Umbilical cord (tissue), 2 donors: ENCODE results near the gene OSBPL10. TPM values are rescaled to one million over a fixed set of nuclear protein-coding genes. Genes with fewer than 3 reads are reported as not detected.

Experiments used
- DNase-seq: peaks from one replicate; pipeline ENCODE4 v3.0.0-alpha.2; 2015; ENCODE audit warnings: low spot score
- total RNA-seq: library from RNA; depleted of rRNA; stranded (reverse); fragments of >200 nt; gene quantifications from one replicate; pipeline ENCODE4 v1.2.3, GENCODE V29; 2014; ENCODE audit warnings: low replicate concordance; ENCODE audit not compliant: insufficient read depth

Gene OSBPL10
- total RNA-seq, 1 donor from 2014 or later = 25.0 TPM

DNA sequence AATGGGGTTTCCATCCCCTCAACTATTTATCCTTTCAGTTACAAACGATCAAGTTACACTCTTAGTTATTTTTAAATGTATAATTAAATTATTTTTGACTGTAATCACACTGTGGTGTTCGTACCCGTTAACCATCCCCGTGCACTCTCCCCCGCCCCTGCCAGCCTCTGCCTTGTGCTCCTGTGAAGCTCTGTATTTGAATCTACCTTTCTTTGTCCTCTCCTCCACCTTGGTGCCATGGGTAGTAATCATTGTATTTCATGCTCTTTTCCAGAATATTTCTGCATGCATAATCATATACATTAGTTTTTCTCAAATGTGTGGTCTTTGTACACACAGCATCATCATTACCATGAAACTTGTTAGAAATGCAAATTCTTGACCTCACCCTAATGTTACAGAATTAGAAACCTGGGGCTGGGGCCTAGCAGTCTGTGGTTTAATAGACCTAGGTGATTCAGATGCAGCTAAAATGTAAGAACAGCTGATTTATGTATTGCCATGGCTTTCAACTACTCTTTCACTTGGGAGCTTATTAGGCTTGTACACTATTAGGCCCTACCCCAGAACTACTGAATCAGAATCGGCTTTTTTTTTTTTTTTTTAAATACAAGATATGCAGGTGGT lies 356.9 kb downstream of the OSBPL10 start:
- DNase-seq = no peak

- DNase-seq = no peak
These were observed 358.3 kb downstream of the OSBPL10 start for GRCh38 chr3:31622636-31623288.

DNA sequence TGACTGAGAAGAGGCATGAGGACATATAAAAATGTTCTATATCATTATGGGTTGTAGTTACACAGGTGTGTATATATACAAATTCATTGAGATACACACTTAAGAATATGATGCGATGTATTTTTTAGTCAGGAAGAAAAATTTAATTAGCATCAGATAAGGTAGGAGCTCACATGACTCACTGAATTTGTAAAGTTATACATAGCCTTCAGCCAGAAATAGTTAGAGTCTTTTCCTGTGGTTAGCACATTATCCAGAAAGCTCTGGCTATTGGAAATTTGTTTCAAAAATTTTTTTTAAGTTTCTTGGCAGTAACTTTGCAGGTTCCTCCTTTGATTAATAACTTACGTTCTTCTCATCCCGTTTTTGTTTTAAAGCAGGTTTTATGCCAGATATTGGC lies 359.7 kb downstream of the OSBPL10 start:
- DNase-seq = no peak

DNA sequence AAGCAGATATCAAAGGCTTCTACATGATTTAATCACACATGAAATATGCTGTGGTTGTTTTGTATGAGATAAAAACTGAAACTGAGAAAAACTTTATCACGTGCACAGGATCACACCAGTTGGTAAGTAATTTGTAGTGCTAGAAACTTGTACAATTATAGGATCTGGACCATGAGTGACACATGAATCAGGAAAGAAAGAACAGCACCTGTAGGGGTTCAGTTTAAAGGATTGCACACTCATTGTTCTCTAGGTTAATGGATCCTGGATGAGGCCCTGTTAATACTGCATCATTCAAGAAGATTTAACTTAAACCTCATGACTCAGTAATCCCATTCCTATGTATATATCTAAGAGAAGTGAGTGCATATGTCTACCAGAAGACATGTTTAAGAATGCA lies 360.4 kb downstream of the OSBPL10 start:
- DNase-seq = no peak

GRCh38 chr3:31616711-31617110 lies 364.4 kb downstream of the OSBPL10 start:
- no peak for DNase-seq

DNA sequence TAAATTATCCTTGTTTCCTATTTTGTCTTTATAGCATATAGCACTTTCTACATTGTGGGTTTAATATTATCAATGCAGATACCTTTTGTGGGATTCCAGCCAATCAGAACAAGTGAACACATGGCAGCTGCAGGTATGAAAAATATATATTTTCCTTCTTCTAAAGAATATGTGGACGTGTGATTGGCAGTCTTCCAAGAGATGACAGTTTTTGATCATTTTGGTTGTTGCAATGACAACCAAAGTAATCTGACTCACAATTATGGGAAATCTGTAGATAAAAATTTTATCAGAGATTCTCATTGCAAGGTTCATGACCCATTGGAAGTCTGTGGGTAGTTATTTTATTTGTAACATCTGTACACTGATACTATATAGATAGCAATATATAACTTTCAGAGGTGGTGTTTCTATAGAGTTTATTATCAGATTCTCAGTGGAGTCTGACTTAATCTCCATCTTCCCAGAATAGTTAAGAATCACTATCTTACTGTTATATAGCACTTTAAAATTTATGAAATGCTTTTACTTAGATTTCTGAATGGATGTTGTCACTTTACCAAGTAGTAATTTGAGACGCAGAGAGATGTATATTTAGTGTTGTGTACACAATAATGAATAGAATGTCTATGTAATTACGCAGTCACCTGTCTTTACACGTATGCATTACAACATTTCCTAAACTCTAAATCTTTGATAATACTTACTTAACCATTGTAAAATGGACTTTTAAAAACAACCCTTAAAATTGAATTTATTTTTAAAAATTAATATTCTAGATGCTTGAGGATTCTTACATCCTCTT lies 365.8 kb downstream of the OSBPL10 start:
- DNase-seq = no peak

DNA sequence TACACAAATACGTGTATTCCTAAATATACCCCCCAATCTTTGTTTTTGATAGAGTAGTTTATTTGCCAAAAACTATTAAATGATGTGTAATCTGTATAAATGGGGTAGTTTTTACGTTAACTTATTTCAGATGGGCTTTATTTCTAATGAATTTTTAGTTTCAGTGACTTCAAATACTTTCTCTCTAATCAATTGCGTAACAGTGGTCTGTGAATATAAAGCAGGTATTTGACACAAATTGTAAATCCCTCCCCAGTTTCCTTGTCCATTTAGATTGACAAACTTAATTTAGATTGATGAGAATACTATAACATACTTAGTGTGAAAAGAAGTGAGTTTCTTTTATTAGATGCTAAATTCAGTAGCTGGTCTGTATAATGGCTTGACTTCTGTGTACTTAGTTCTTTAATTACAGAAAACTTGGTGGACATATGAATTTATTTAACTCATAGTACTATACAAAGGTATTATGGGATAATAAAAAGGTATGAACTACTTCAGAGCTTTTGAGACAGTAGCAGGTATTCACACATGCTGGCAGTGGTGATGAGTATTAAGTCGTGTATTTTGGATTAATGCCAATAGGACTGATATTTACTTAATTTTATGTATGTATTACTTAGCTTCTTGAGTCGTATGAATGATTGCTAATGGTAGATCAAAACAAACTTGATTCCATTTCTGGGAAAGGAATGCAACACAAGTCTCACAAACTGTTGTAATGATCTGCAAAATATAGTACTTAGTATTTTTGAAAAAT lies 366.7 kb downstream of the OSBPL10 start:
- DNase-seq = no peak

GRCh38 chr3:31613654-31614053 lies 367.4 kb downstream of the OSBPL10 start:
- no peak for DNase-seq

DNA sequence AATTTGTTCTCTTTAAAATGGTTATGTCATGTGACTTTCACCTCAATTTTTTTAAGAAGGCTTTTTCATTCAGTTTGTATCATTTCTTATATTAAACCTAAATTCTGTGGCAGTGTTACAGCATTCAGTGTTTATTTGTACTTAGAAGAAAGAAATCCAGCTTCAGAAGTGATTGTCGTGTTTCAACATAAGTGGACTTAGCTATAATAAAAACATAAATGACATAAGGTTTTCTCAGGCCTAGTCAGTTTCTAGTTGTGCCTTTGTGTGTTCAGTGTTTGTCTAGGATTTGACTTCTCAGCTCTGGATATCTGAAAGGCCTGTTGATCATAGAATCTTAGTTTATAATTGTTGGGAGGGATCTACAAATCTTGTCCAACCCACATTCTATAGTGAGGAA lies 367.9 kb downstream of the OSBPL10 start:
- DNase-seq = no peak

Other genes with a start within 250 kb of the OSBPL10 start
- gene ZNF860, start 488 bp upstream of the OSBPL10 start, total RNA-seq = 6.0 TPM
- gene GPD1L, start 125.4 kb upstream of the OSBPL10 start, total RNA-seq = 46.7 TPM